Neuronal stem cell (in vitro differentiated cells): ENCODE results near the gene ZBED1.
A peak's percentile ranks its signal among the peaks of the same experiment; 100 is the strongest.

Source experiments
- DNase-seq: peaks from one replicate; pipeline ENCODE4 v3.0.0-alpha.2; 2013; ENCODE audit warnings: low spot score
- H2AFZ ChIP-seq: one replicate; pipeline ENCODE4 v1.6.1; 2013; ENCODE audit warnings: mild to moderate bottlenecking, low read length, inconsistent platforms
- H2AK5ac ChIP-seq: 2 replicates; pipeline ENCODE4 v1.6.1; 2013; ENCODE audit warnings: low read depth, mild to moderate bottlenecking, inconsistent platforms, low read length, moderate library complexity, mixed read lengths
- H2BK120ac ChIP-seq: 2 replicates; pipeline ENCODE4 v1.6.1; 2013; ENCODE audit warnings: low read depth, mild to moderate bottlenecking, inconsistent platforms, low read length, moderate library complexity, mixed read lengths
- H2BK12ac ChIP-seq: one replicate; pipeline ENCODE4 v1.6.1; 2013; ENCODE audit warnings: low read length, inconsistent platforms
- H2BK15ac ChIP-seq: 2 replicates; pipeline ENCODE4 v1.6.1; 2013; ENCODE audit warnings: mild to moderate bottlenecking, low read length, inconsistent platforms, mixed read lengths
- H2BK5ac ChIP-seq: one replicate; pipeline ENCODE4 v1.6.1; 2013; ENCODE audit warnings: inconsistent platforms, mild to moderate bottlenecking, low read length, moderate library complexity
- H3K14ac ChIP-seq: one replicate; pipeline ENCODE4 v1.6.1; 2013; ENCODE audit warnings: low read length, inconsistent platforms
- H3K18ac ChIP-seq: 2 replicates; pipeline ENCODE4 v1.6.1; 2013; ENCODE audit warnings: low read length, inconsistent platforms
- H3K23ac ChIP-seq: 2 replicates; pipeline ENCODE4 v1.6.1; 2013; ENCODE audit warnings: low read depth, mild to moderate bottlenecking, mixed read lengths, low read length, inconsistent platforms; ENCODE audit not compliant: poor library complexity
- H3K27ac ChIP-seq: replicated peaks from 3 replicates; pipeline ENCODE4 v1.5.1; 2013; ENCODE audit warnings: low read length, inconsistent platforms
- H3K27me3 ChIP-seq, 3 experiments: 2 replicates each; pipeline ENCODE4 v1.6.1; 2013; ENCODE audit warnings: low read length in 3 of 3, mild to moderate bottlenecking in 2 of 3, inconsistent platforms in 1 of 3, low read depth in 1 of 3, mixed read lengths in 1 of 3, moderate library complexity in 1 of 3; ENCODE audit not compliant: control insufficient read depth in 3 of 3, insufficient read depth in 3 of 3
- H3K36me3 ChIP-seq, 2 donors: replicated peaks in 1 of 2; 2 replicates each; pipeline ENCODE4 v1.6.1; 2013; ENCODE audit warnings: low read length in 2 of 2; ENCODE audit not compliant: control insufficient read depth in 2 of 2, insufficient read depth in 2 of 2
- H3K4ac ChIP-seq: 2 replicates; pipeline ENCODE4 v1.6.1; 2013; ENCODE audit warnings: inconsistent platforms, mild to moderate bottlenecking, low read length, moderate library complexity
- H3K4me1 ChIP-seq, 2 donors: 1 replicate in 1 of 2; 2 replicates in 1 of 2; pipeline ENCODE4 v1.6.1; 2013; ENCODE audit warnings: low read length in 2 of 2, low read depth in 1 of 2; ENCODE audit not compliant: control insufficient read depth in 2 of 2, insufficient read depth in 1 of 2
- H3K4me2 ChIP-seq: one replicate; pipeline ENCODE4 v1.6.1; 2013; ENCODE audit warnings: mild to moderate bottlenecking, low read length, inconsistent platforms; ENCODE audit not compliant: insufficient read depth, poor library complexity, severe bottlenecking
- H3K4me3 ChIP-seq, 2 donors: 2 replicates each; pipeline ENCODE4 v1.5.1; 2013; ENCODE audit warnings: low read length in 2 of 2, mild to moderate bottlenecking in 2 of 2, inconsistent platforms in 1 of 2, moderate library complexity in 1 of 2
- H3K79me1 ChIP-seq: one replicate; pipeline ENCODE4 v1.6.1; 2013; ENCODE audit warnings: low read depth, mild to moderate bottlenecking, inconsistent platforms, low read length, moderate library complexity
- H3K9ac ChIP-seq: one replicate; pipeline ENCODE4 v1.6.1; 2013; ENCODE audit warnings: mild to moderate bottlenecking, low read depth, low read length, inconsistent platforms; ENCODE audit not compliant: poor library complexity
- H3K9me3 ChIP-seq, 2 donors: replicated peaks in 1 of 2; 2 replicates each; pipeline versions ENCODE3 to v1.6.1; 2013; ENCODE audit warnings: low read length in 2 of 2, mild to moderate bottlenecking in 2 of 2, inconsistent platforms in 1 of 2, low read depth in 1 of 2, mixed read lengths in 1 of 2, moderate library complexity in 1 of 2; ENCODE audit not compliant: control insufficient read depth in 2 of 2, insufficient read depth in 1 of 2
- H4K8ac ChIP-seq: one replicate; pipeline ENCODE4 v1.6.1; 2013; ENCODE audit warnings: low read depth, mild to moderate bottlenecking, inconsistent platforms, low read length, moderate library complexity
- H4K91ac ChIP-seq: one replicate; pipeline ENCODE4 v1.6.1; 2013; ENCODE audit warnings: low read length, low read depth, mild to moderate bottlenecking, inconsistent platforms; ENCODE audit not compliant: poor library complexity
- WGBS, 2 donors: extraction: QIAGEN DNeasy Blood & Tissue Kit; methylation state at CpG; one replicate each; pipeline ENCODE4 v1.1.7; 2013; ENCODE audit warnings: missing lambda C conversion rate in 2 of 2, mixed read lengths in 1 of 2; ENCODE audit not compliant: insufficient read length in 2 of 2, insufficient replicate concordance in 1 of 2; ENCODE audit errors: extremely low coverage in 2 of 2; 5-methylcytosine and 5-hydroxymethylcytosine counted together

The ZBED1 gene

GRCh38 chrX:2503591-2504500 is 3.1 kb upstream of the ZBED1 start:
- Histone ChIP-seq H3K27me3 (no peaks in the 10 kb centered on the region), H3K4ac (no peak overlapping the region), H2BK15ac (no peak overlapping the region), H3K4me3 (no peak overlapping the region), H3K27ac (no peak overlapping the region), H2BK5ac (no peak overlapping the region), H3K9ac (no peak overlapping the region), H2AFZ (no peak overlapping the region), H3K18ac (no peak overlapping the region), H3K79me1 (peaks cover 2% of the 10 kb centered on the region), H2BK120ac (peak overlapping the region; percentile 36), H3K23ac (no peak overlapping the region), H3K36me3 (no peaks in the 10 kb centered on the region), H3K4me2 (no peak overlapping the region), H3K14ac (no peak overlapping the region), H3K4me1 (peaks cover 4% of the 10 kb centered on the region in 2 donors), H2AK5ac (peak overlapping the region; percentile 77), H2BK12ac (no peak overlapping the region), H3K9me3 (no peaks in the 10 kb centered on the region), H4K8ac (no peak overlapping the region), H4K91ac (no peak overlapping the region)
- no CpG with 5 or more reads among the region's 13 CpGs for WGBS, 2 donors
- no peak for DNase-seq

GRCh38 chrX:2502668-2503519 is 2.1 kb upstream of the ZBED1 start:
- DNase-seq: no peak

GRCh38 chrX:2502120-2502667 is 1.4 kb upstream of the ZBED1 start:
- WGBS, 2 donors: no CpG with 5 or more reads among the region's 5 CpGs
- Histone ChIP-seq H3K4me2 (no peak overlapping the region), H2BK12ac (peak overlapping the region; percentile 42), H2BK5ac (no peak overlapping the region), H3K4me3 (no peak overlapping the region), H3K79me1 (peaks cover 2% of the 10 kb centered on the region), H3K4me1 (peaks cover 8 to 13% of the 10 kb centered on the region in 2 donors), H3K36me3 (peaks cover 0 to 10% of the 10 kb centered on the region in 2 donors), H3K9me3 (no peaks in the 10 kb centered on the region), H2BK120ac (no peak overlapping the region), H2BK15ac (peak overlapping the region; percentile 64), H2AK5ac (peak overlapping the region; percentile 98), H3K27ac (no peak overlapping the region), H3K4ac (no peak overlapping the region), H2AFZ (peak overlapping the region; percentile 4), H3K23ac (no peak overlapping the region), H4K8ac (no peak overlapping the region), H3K27me3 (no peaks in the 10 kb centered on the region), H4K91ac (no peak overlapping the region), H3K14ac (no peak overlapping the region), H3K18ac (no peak overlapping the region), H3K9ac (no peak overlapping the region)
- no peak for DNase-seq

More at GRCh38 chrX:2502668-2503519, 2.1 kb upstream of the ZBED1 start:
- H2AFZ ChIP-seq: peak overlapping the region; percentile 4
- H3K4me2 ChIP-seq: no peak overlapping the region
- H2BK5ac ChIP-seq: no peak overlapping the region
- H4K8ac ChIP-seq: no peak overlapping the region
- no peak overlapping the region for H2BK120ac ChIP-seq
- no peak overlapping the region for H3K23ac ChIP-seq
- peaks cover 8 to 13% of the 10 kb centered on the region in 2 donors for H3K4me1 ChIP-seq
- H3K36me3 ChIP-seq: peaks cover 0 to 3% of the 10 kb centered on the region in 2 donors
- no peak overlapping the region for H3K4me3 ChIP-seq
- H2BK12ac ChIP-seq: no peak overlapping the region
- no peak overlapping the region for H3K4ac ChIP-seq
- no peak overlapping the region for H2AK5ac ChIP-seq
- H3K14ac ChIP-seq: no peak overlapping the region
- no peaks in the 10 kb centered on the region for H3K27me3 ChIP-seq
- H3K18ac ChIP-seq: peak overlapping the region; percentile 65
- H4K91ac ChIP-seq: no peak overlapping the region
- H3K79me1 ChIP-seq: peaks cover 2% of the 10 kb centered on the region
- H2BK15ac ChIP-seq: peak overlapping the region; percentile 64
- no peak overlapping the region for H3K9ac ChIP-seq
- H3K27ac ChIP-seq: no peak overlapping the region
- no CpG with 5 or more reads among the region's 19 CpGs for WGBS, 2 donors
- H3K9me3 ChIP-seq: no peaks in the 10 kb centered on the region
